ENCODE measurements around the gene SOX21.

DNA sequence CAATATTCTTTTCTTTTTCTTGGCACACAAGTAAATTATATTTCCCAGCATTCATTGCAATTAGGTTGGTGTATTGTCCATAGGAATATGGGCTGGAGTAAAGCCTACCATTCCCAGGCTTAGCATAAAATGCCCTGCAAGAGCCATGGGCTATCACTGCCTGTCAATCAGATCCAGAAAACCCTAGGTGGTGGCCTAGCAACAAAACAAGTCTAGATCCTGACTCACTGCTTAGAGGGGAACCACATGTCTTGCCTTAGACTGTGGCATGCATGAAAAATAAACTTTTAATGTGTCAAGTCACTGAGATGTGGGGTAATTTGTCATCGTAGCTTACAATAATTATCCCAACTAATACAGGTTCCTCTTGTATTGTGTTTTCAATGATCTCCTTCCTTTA, 16.2 kb downstream of the SOX21 start:
- TF ChIP-seq, protein P1, sequence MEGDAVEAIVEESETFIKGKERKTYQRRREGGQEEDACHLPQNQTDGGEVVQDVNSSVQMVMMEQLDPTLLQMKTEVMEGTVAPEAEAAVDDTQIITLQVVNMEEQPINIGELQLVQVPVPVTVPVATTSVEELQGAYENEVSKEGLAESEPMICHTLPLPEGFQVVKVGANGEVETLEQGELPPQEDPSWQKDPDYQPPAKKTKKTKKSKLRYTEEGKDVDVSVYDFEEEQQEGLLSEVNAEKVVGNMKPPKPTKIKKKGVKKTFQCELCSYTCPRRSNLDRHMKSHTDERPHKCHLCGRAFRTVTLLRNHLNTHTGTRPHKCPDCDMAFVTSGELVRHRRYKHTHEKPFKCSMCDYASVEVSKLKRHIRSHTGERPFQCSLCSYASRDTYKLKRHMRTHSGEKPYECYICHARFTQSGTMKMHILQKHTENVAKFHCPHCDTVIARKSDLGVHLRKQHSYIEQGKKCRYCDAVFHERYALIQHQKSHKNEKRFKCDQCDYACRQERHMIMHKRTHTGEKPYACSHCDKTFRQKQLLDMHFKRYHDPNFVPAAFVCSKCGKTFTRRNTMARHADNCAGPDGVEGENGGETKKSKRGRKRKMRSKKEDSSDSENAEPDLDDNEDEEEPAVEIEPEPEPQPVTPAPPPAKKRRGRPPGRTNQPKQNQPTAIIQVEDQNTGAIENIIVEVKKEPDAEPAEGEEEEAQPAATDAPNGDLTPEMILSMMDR (IDR thresholded peaks at IDR 0.05) = no peak
- no peak for TF ChIP-seq EP300 (IDR thresholded peaks at IDR 0.05)
- no peak for TF ChIP-seq POLR2AphosphoS5 (IDR thresholded peaks at IDR 0.05)

Measured in sigmoid colon (tissue), 4 donors.